GM23338 (cell line): ENCODE measurements around the gene ABCA1.

Experiments used
- CREB1 ChIP-seq: fragments of 250-450 bp; sonication (Bioruptor Pico); IDR thresholded peaks from 2 replicates; pipeline ENCODE4 v1.5.0; 2020; ENCODE audit warnings: low read depth, mild to moderate bottlenecking, moderate library complexity
- CTCF ChIP-seq, 2 experiments: fragments of 200-600 bp in 1 of 2; sonication (generic) in 1 of 2; conservative IDR thresholded peaks; 2 replicates each; pipeline versions ENCODE4 v1.5.1 to v1.6.1; 2016 to 2017; ENCODE audit warnings: antibody characterized with exemption in 2 of 2, low read depth in 2 of 2, mild to moderate bottlenecking in 2 of 2, moderate library complexity in 1 of 2
- ETS1 ChIP-seq: IDR thresholded peaks from 2 replicates; pipeline ENCODE4 v1.6.1; 2016; ENCODE audit warnings: antibody characterized with exemption
- EZH2 ChIP-seq: fragments of 200-600 bp; sonication (generic); IDR thresholded peaks from one replicate; pipeline ENCODE4 v1.8.0; 2017; ENCODE audit warnings: antibody characterized with exemption, mild to moderate bottlenecking, low read depth; ENCODE audit not compliant: unreplicated experiment
- JUNB ChIP-seq: IDR thresholded peaks from one replicate; pipeline ENCODE4 v1.6.1; 2016; ENCODE audit warnings: antibody characterized with exemption; ENCODE audit not compliant: unreplicated experiment
- NANOG ChIP-seq: IDR thresholded peaks from 2 replicates; pipeline ENCODE4 v1.6.1; 2016; ENCODE audit warnings: antibody characterized with exemption, borderline replicate concordance
- POLR2AphosphoS5 ChIP-seq: IDR thresholded peaks from 2 replicates; pipeline ENCODE4 v1.6.1; 2016; ENCODE audit warnings: antibody characterized with exemption, low read depth
- REST ChIP-seq: IDR thresholded peaks from one replicate; pipeline ENCODE4 v1.6.1; 2018; ENCODE audit warnings: antibody characterized with exemption; ENCODE audit not compliant: unreplicated experiment

- TF ChIP-seq CTCF (conservative IDR thresholded peaks at IDR 0.05; ENCODE audit: low read depth in 2 of 2), result no peak
- TF ChIP-seq ETS1, result no peak
- TF ChIP-seq CREB1, result no peak
- TF ChIP-seq POLR2AphosphoS5, result no peak
- TF ChIP-seq JUNB, result no peak
- TF ChIP-seq REST, result no peak
- no peak for TF ChIP-seq NANOG
- no peak for TF ChIP-seq EZH2
Observed at GRCh38 chr9:104892701-104893100, 35.3 kb downstream of the ABCA1 start.
